Fibroblast of skin of scalp (primary cell): ENCODE results near the gene CIBAR2.

ENCODE experiments used
- DNase-seq: peaks from one replicate; pipeline ENCODE4 v3.0.0-alpha.2; 2013

Gene CIBAR2

DNA sequence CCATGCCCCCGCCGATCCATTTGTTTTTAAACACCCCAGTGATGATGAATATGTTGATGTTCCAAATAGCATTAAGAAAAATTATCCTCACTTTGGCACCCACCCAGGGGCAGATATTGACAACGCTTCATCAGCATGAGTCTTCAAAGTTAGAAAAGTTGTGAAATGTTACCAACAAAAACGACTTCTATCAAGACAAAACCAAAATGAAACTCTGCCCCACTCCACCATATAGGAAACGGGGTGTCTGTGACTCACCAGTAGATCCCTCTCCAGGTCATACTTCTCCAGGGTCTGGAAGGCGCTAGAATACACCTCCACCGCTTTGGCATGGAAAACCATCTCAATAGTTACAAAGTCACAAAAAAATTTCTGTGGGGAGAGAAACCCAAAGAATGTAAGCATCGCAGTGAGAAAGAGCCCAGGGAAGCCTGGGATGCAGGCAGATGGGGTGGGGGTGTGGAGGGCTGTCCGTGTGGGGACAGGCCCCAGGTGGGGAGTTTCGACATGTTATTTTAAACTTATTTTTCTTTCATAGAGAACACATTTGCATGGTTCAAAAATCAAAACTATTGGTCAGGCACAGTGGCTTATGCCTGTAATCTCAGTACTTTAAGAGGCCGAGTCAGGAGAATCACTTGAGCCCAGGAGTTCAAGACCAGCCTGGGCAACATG, 10.2 kb downstream of the CIBAR2 start:
- peak; percentile 24 for DNase-seq

DNA sequence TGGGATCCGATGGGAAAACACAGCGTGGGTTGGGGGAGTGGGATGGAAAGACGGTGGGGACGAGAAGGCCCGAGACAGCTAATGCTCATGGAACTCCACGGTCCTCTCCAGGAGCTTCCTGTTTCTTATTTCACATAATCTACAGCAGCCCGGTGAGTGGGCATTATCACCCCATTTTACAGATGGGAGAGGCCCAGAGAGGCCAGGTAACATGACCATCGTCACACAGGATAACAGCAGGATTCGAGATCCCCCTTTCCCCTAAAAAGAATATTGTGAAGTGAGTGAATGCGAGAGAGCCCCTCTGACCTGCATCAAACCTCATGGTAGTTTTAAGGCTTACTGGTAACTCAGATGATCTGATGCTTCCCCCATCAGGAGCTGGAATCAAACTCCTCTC, 12.0 kb downstream of the CIBAR2 start:
- DNase-seq, result no peak

DNA sequence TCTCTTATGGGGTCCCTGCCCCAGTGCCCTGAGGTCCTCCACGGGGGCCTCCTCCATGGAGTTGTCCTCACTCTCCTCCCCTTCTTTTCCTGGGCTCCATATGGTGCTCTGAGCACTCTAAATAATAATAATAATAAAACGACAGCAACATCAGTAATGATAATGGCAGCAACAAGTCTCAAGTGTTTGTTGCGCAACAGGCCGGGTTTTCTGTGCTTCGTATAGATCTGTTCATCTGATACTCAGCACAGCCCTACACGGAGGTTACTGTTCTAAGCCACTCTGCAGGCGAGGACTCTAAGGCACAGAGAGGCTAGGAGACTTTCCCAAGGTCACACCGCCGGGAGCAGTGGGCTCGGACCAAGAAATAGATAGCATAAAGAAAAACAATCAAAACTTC, 13.7 kb downstream of the CIBAR2 start:
- no peak for DNase-seq

- no peak for DNase-seq
Measured at GRCh38 chr16:85096921-85097320, 15.4 kb downstream of the CIBAR2 start.

GRCh38 chr16:85094812-85095211, 17.5 kb downstream of the CIBAR2 start:
- DNase-seq, result no peak

- no peak for DNase-seq
Measured at GRCh38 chr16:85094176-85094805, 18.0 kb downstream of the CIBAR2 start.

DNA sequence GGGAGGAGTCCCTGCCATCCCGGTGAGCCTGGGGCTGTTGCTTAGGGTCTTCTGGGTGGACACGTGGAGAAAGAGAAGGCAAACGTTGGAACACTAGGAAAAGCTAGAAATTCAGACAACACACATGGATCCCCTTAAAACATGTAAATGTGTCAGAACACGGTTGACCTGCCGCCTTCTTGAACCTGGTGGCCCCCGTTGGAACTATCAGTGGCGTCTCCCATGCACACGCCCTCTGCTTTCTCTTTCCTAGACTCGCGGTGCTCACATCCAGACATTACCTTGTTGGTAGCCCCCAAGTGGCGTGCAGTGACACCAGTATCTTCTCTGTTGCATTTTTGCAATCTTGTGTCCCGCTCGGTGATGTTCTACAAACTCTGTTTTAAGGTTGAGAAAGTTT, 18.6 kb downstream of the CIBAR2 start:
- no peak for DNase-seq

DNA sequence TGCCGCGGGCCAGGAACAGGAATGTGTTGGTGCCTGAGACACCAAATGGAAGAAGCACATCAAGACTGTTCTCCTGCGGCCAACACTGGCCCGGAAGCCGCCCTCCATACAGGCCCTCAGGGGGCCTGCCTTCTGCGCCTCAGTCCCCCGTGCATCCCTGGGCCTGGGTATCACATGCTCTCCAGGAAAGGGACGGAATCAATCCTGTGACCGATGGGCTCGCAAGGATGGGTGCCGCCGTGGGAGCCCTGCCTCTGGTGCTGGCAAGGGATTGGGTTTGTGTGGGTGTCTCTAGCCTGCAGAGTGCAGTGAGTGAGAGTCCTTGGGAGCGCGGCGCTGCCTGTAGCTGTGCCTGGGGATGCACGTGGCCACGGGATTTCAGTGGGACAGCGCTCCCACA, 19.4 kb downstream of the CIBAR2 start:
- no peak for DNase-seq

DNA sequence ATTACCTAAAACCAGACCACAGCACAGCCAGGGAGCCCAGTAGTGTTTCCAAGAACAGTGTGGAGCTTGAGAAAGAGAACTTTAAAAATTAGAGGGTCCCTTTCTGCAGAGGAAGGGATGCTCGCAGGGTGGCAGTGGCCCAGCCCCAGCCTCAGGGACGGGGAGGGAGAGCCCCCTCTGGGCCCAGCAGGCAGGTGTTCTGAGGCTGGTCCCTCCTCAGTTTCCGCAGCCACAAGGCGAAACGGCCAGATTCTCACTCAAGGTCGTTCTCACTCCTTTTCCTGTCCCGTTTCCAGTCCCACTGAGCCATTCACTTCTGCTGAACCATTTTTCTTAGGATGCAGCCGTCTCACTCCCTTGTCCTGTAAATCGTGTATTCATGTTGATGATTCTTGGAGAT, 20.0 kb downstream of the CIBAR2 start:
- DNase-seq, result no peak

DNA sequence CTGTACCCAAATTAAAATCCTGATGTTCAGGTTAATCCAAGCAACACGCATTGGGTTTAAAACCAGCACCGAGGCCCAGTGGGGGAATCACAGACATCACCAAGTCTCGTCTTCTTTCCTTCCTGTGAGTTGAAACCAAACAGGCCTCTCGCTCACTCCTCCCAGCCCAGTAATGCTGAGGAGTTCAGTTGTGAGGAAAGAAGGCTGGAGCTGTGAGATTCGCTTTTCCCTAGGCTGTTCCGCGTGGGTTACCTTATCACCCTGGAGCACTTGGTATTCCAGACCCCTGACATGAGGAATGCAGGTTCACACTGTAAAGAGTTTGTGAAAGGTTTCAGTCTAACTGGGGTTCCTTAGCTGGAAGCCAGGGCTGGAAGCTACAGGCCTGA, 20.8 kb downstream of the CIBAR2 start:
- DNase-seq, result no peak

GRCh38 chr16:85090873-85091521, 21.3 kb downstream of the CIBAR2 start:
- no peak for DNase-seq

DNA sequence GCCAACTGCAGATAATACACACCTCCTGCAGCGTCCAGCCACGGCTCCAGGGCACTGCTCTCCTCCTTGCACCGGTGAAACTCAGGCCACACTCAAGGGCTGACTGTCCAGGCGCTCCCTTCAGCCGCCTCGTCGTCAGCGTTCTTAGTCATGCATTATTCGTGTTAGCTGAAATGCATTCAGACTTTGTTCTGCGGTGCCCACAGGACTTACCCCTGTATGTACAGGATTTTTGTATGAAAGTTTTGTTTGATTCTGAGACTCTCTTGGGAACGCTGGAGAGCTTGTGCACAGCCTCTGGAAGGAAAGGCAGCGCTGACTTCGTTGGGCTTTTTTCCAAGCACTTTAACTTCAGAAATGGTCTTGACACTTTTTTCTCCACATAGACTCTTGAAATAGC, 22.1 kb downstream of the CIBAR2 start:
- DNase-seq, result peak; percentile 50

GRCh38 chr16:85089525-85089924, 22.7 kb downstream of the CIBAR2 start:
- peak; percentile 32 for DNase-seq

DNA sequence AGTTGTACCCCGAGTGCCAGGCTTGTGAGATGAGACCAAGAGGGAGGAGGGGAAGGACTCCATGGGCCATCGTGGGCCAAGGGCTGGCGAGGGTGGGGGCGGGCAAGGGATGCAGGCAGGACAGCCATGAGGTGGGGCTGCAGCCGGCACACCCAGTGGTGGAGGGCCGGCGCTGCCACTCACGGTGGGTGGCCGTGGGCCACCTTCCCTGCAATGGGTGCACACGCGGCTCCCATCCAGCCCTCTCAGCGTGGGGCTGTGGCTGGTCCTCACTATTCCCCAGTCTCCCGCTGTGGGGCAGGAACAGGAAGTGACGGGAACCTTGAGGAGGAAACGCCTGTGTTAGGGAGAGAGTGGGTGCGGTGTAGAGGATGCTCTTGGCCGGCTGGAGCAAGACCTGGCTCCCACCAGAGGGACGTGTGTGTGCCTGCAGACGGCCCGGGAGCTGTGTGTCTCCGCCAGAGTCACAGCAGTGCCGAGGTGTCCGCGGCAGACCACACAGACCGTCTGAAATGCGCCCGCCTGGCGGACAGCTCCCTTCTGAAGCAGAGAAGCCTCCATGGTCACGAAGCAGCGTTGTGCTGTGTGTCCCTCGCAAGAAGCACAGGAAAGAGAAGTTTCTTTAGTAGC, 23.6 kb downstream of the CIBAR2 start:
- DNase-seq, result no peak

DNA sequence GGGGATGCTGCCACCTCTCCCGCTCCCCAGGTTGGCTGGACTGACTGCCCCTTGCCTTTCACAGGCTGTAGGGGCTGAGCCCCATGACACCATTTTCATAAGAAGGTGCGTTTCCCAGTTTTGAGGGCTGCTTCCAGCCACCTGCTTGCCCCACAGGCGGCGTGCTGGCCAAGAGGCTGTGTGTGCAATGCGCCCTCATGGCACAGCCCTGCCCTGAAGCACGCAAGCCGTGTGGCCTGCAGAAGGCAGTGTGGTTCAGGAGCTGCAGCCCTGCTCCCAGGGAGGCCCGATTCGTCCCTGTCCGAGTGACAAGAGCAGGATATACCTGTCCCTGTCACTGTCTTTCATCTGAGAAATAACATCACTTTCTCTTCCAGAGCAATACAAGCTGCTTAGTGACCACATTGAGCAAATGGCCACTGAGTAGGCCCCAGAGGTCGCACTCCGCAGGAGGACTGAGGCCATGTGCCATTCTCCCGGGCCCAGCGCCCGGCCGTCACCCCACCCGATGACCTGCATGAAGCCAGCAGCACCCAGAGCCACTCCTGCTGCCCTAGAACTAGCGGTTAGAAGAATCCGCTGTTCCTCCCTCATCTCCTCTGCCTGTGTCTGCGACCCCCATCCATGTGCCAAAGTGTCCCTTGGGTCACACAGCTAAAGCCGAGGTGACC, 24.2 kb downstream of the CIBAR2 start:
- no peak for DNase-seq

- DNase-seq, result peak; percentile 61
Measured at GRCh38 chr16:85086347-85087291, 25.7 kb downstream of the CIBAR2 start.

- DNase-seq, result no peak
Measured at GRCh38 chr16:85085721-85086120, 26.6 kb downstream of the CIBAR2 start.

DNA sequence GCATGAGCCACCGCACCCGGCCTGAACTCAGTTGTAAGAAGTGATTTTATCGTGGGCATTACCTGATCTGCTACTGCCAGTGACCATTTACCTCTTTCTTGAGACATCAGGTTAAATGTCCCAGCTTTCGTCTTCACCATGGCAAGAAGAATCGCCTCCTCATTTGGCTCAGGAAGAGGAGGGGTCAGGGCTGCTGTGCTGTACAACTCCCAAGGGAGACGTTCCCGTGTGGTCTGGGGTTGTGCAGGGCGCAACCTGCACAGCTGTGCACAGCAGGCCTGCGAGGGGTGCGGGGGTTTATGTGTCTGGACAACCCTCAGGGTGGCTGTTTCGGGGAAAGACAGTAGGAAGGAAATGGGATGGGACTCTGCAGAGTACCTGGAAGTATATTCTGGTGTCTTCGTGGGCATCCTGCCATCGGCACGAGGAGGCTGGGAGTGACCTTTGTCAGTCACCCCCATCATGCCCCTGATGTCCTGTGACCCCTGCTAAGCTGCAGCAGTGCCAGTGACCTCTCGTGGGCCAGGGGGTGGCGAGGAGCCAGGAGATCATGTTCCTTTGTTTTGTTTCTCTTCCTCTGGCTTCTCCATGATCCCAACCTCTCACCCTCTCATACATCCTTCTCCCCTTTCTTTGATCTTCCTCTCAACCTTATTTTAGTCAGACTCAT, 27.3 kb downstream of the CIBAR2 start:
- no peak for DNase-seq

DNA sequence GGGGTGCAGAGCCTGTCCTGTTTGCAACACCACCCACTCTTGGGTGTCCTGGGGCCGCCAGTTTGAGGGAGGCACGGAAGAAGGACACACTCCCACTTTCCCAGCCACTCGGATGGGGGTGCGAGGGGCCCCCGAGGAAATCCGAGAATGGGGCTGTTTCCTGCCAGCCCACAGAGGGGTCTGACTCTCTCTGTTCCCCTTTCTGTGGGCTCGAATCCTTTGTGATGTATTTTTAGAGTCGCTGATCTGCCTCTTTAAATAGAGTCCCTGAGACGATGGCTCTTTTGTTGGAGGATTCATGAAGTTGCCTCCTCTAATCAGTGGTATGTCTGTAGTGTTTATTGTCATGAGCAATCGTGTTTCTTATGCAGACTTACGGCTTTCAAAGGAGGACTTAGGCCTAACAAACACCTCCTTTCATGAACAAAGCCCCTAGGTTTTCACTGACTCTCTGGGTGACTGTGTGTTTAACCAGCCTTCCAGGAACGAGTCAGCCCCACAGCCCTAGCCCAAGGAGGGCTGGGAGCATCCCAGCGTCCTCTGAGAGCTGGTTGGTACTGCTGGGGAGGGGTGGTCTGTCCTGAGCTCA, 29.1 kb downstream of the CIBAR2 start:
- no peak for DNase-seq

- DNase-seq, result no peak
Measured at GRCh38 chr16:85082173-85083050, 29.9 kb downstream of the CIBAR2 start.
